HG03175 (cell line): ENCODE measurements around the gene HPCAL4.

Experiments
- ATAC-seq: cut with Tn5 transposase; IDR thresholded peaks from one replicate; pipeline ENCODE4 v1.9.1; 2021; ENCODE audit warnings: mild to moderate bottlenecking, moderate library complexity; ENCODE audit not compliant: unreplicated experiment

The HPCAL4 gene

GRCh38 chr1:39678889-39679288, 12.3 kb downstream of the HPCAL4 start:
- ATAC-seq: no peak

DNA sequence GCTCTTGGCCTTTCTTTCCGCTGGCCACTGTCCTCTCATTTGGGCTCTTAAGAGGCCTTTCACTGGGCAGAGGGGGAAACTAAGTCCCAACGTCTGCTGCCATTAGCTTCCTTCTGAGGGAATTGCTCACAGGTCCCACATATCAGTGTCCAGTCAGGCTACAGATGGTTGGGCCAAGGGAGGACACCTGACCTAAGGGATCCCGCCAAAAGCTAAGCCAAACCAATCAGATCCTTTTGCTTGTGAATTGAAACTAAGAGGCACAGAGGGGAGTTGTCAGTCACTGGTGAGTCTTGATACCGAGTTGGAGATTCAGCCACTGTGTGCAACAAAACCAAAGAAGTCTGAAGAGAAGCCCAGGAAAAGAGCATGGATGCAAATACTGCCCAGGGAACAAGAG, 13.6 kb downstream of the HPCAL4 start:
- no peak for ATAC-seq

GRCh38 chr1:39676948-39677548, 14.2 kb downstream of the HPCAL4 start:
- ATAC-seq: no peak

GRCh38 chr1:39675220-39675619, 16.0 kb downstream of the HPCAL4 start:
- ATAC-seq: no peak

GRCh38 chr1:39673215-39673614, 18.0 kb downstream of the HPCAL4 start:
- ATAC-seq: no peak

DNA sequence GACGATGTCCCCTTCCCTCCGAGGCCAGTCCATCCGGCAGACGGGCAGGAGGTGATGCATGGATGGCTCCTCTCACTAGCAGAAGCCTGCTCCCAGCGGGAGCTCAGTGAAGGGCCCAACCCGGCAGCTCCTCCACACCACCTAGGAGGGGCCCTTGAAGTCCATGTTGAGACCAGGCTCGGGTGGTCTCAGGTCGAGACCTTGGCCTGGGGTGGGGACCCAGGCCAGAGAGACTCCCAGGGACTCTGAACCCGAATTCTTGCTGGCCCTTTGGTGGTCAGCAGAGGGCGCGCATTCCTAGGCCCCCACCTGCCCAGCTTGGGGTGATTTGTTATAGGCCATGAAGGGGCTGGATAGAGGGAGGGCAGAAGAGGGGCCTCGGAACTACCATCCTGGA, 18.7 kb downstream of the HPCAL4 start:
- no peak for ATAC-seq

DNA sequence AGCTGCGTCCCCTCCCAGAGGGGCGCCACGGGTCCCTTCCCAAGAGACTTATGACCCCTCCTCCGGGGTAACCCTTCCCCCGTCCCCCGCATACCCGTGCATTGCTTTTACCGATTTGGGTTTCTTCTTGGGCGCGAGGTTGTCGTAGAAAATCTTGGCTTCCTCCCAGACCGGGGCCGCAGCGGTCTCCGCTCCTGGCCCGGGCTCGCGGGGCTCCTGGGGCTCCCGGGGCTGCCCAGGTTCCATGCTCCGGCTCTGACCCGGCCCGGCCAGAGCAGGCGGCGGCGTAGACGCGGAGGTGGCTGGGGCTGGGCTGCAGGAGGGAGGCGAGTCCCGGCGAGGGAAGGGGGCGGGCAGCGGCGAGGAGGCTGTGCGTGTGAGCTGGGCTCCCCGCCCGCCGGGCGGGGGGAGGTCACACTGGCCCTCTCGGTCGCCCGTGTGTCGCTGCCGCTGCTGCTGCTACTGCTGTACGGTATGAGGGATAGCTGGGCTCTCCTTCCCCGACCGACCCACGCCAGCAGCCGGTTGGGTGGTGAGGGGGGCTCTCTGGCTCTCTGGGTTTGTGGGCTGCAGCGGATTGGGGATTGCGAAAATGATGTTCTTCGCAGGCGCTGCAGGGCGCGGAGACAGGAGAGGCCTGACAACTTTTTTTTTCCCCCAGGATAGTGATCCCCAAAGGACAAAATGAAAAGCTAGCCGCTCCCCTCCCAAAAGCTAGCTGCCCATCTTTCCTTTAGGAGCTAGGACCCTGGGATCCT, 19.3 kb downstream of the HPCAL4 start, which contains the start of gene NT5C1A:
NT5C1A (minus strand) TSS at position 315 of the 758 bp plus-strand sequence; CDS start at position 246, 69 bp downstream.
- ATAC-seq: no peak

DNA sequence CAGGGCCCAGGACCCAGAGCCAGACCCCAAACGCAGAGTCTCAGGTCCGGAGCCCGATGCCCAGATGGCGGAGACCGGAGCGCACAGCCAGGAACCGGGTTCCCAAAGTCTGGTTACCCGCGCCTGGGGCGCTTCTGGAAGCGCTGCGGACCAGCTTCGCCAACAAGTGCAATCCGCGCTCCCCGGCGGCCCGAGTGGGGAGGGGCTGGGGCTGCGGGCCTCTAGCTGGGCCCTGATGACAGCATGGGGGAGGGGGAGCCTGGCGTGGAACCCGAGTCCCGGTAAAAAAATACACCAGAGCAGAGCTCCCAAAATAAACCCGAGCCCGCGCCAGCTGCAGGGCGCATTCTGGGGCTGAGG, 19.8 kb downstream of the HPCAL4 start:
- no peak for ATAC-seq

- ATAC-seq: no peak
These were observed 20.5 kb downstream of the HPCAL4 start for GRCh38 chr1:39670689-39671088.

- ATAC-seq: no peak
These were observed 22.3 kb downstream of the HPCAL4 start for GRCh38 chr1:39668894-39669293.

GRCh38 chr1:39668111-39668510, 23.1 kb downstream of the HPCAL4 start:
- ATAC-seq: no peak

GRCh38 chr1:39666772-39667171, 24.5 kb downstream of the HPCAL4 start:
- peak; percentile 72 for ATAC-seq

DNA sequence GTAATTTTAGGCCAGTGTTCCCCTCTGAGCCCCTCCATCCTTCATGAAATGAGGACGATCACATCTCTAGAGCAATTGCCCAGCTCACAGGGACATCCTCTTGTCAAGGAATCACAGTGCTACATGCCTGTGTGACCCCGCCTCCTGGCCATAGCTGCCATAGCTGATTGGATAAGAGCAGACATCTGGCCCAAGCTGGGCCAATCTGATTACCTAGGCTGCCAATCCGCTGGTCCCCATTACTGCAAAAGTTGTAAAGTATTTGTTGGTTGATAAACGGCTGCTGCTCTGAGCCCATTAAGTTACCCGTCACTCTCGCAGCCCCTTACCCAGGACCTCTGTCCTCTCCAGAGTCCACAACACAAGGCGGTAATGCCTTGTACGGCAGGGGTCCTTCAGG, 27.7 kb downstream of the HPCAL4 start:
- no peak for ATAC-seq

DNA sequence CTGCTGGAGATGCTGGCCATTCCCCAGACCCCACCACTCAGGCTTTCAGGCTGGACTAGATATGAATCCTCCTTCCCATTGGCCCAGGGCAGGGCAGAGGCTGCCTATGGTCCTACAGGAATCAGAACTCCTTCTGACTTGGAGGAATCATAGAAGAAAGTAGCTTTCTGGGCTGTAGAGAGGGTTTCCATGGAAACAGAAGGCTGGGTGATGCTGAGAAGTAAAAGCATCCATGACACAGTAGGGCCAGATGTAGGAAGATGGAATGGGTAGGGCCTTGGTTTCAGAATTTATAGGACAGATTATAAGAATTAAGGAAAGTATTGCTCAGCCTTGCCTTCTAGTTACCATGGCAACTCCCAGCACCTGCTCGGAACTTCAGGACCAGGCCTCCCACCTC, 28.4 kb downstream of the HPCAL4 start:
- ATAC-seq: no peak

DNA sequence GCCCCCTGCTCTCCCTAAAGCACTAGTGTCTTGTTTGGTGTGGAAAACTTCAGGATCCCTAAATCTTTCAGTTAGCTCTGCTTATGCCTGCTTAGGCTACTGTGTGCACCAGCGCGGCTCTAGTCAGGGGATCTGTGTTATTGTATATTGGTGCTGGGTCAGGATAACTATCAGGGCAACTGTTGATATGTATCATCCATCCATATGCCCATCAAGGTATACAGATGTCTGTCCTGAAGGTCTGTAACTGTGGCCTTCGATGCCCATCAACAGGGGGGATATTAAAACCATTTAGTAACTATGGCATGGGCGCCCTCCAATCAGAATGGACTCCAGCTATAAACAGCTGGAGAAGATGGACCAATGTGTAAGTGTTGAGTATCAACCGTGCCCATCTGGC, 31.7 kb downstream of the HPCAL4 start:
- ATAC-seq: no peak

DNA sequence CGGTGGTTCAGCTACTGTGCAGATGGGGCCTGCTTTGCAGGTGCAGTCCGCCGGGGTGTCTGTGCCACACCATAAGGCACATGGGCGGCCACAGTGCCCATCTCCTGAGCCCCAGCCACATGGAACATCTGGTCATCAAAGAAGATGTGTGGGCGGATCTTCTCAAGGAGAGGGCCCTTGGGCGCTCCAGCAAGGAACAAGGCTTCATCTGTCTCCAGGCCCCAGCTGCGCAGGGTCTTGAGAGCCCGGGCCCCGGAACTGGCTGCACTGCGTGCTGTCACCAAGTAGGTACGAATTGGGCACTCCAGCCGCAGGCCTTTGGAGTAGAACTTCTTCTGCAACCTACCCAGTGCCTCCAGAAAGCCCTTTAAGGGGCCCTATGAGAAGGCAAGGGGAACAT, 32.1 kb downstream of the HPCAL4 start:
- no peak for ATAC-seq

DNA sequence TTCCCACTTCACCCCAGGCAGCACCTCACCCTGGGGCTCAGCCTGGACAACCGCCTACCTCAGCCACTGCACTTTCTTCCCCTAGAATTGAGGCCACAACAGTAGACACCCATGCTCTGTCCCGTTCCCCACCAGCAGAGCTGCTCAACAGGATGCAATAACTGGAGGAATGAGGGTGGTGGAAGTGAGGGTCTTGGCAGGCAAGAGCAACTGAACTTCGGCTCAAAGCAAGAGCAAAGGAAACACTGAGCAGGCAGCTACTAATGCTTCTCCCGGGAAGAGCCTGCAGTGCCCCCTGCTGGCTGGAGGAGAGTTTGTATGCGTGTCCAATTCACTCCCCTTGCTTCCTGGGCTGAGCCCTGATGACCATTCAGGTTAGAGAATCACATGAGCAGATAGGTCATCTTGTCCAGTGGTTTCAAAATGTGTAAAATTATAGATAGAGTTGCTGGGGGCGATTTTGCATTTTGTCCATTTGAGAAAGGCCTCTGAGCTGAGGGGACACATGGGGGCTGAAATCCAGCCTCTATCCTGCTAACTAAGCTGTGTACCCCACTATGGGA, 33.2 kb downstream of the HPCAL4 start:
- ATAC-seq: no peak

GRCh38 chr1:39657402-39657801, 33.8 kb downstream of the HPCAL4 start:
- ATAC-seq: no peak

DNA sequence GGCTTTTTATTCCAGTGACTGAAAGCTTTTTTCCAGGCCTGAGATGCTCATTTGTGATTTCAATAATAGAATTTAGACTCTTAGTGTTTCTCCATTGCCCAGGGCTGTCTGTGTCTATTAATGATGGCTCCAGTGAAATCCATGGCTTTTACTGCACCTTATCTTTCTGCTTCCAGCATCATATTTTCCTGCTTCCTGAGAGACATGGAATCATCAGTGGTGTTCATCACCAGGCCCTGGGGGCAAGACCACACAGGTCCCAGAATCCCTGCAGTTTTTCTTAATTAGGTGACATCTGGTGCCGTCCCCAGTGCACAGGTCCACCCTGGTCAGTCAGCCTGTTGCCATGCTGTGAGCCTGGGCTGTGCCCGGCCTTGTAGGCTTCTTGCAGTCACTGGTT, 34.8 kb downstream of the HPCAL4 start:
- ATAC-seq: no peak

DNA sequence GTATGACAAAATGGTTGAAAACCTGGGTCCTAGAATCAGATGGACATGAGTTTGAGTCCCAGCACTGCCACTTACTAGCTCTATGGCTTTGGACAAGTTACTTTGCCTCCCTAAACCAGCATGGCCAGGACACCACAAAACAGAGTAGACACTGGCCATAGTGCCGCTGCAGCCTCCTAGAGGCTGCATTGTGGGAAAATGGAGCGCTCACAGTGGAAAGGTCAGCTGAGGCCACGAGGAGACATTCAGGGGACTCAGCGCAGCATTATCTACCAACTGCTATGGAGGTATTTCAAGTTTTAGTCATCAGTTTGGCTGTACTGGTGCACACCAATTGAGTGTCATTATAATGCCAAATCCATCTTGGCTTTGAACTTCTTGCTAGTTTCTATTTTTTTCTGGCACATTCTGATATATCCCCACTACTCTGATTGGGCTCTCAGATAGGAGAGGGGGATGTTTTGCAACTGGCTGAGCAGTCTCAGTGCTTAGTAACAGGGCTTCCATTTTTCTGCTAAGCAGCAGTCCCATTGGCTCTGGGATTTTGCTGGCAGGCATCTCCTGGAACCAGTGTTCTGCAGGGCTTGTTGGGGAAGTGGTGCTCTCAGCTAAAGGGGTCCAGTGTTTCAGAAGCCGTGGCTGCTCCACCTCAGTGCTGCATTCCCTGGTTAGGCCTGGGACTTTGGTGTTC, 35.5 kb downstream of the HPCAL4 start:
- no peak for ATAC-seq

GRCh38 chr1:39654291-39654690, 36.9 kb downstream of the HPCAL4 start:
- ATAC-seq: no peak

DNA sequence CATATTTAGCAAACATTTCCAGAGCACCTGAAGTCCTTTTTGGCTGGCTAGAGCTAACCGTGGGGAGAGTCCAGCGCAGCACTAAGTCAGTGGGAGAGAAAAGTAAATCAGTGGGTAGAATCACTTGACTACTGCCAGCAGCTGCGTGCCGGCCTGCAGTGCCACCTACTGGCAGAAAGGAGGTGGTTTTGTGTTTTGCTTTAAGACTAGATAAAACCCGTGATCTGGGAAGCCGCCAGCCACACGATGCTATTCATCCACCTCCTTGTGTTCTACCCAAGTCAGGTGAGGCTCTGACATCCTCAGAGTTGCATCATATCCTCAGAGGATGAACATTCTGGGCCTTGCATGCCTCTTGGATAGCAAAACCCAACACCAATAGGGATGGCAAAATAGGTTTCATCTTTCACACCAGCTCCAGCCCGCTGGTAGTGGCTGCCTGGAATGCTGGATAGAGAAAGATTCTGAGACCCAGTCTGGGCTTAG, 37.6 kb downstream of the HPCAL4 start:
- ATAC-seq: no peak
